MCF 10A (cell line): ENCODE data around the gene SPOCK1. TPM values are rescaled to one million over a fixed set of nuclear protein-coding genes. Genes with fewer than 3 reads are reported as not detected.
A peak's percentile ranks its signal among the peaks of the same experiment; 100 is the strongest.
"Not testable (repeated sequence)": the region's sequence is repeated elsewhere in the genome, so short reads cannot be mapped to it uniquely, and the experiment has no call there.

Experiments
- Bru-seq: library from RNA; stranded (reverse); fragments of 400-500 nt; gene quantifications from one replicate; lab custom pipeline; 2021; lab: Mats Ljungman, UMichigan
- BruChase-seq, 2 experiments: library from RNA; stranded (reverse); fragments of 400-500 nt; gene quantifications; one replicate each; lab custom pipeline; 2021; lab: Mats Ljungman, UMichigan
- BruUV-seq: library from RNA; stranded (reverse); fragments of 400-500 nt; replicated peaks from 2 replicates; lab custom pipeline; 2021; lab: Mats Ljungman, UMichigan
- CTCF ChIA-PET: fragments of 300-600 bp; sonication (Branson Sonifier 250); formaldehyde crosslinking; extraction: SDS; loops from one replicate; lab custom pipeline; 2021; ENCODE audit warnings: antibody characterized with exemption, inconsistent platforms; lab: Yijun Ruan, JAX
- POLR2A ChIA-PET: fragments of 300-600, 350-650 bp; sonication (Branson Sonifier 250); formaldehyde crosslinking; extraction: SDS; loops from one replicate; lab custom pipeline; 2020; ENCODE audit warnings: antibody characterized with exemption, inconsistent platforms; lab: Yijun Ruan, JAX
- DNase-seq: peaks from one replicate; pipeline ENCODE4 v3.0.0-alpha.2; 2018; ENCODE audit not compliant: unreplicated experiment
- H3K27ac Mint-ChIP-seq: one replicate; pipeline ENCODE4 v1.8.0; 2022; ENCODE audit warnings: mild to moderate bottlenecking, low read depth, mixed read lengths; ENCODE audit not compliant: unreplicated experiment
- H3K27me3 Mint-ChIP-seq: one replicate; pipeline ENCODE4 v1.8.0; 2022; ENCODE audit warnings: mixed read lengths; ENCODE audit not compliant: insufficient read depth, unreplicated experiment
- H3K36me3 Mint-ChIP-seq: one replicate; pipeline ENCODE4 v1.8.0; 2022; ENCODE audit warnings: mild to moderate bottlenecking, moderate library complexity, mixed read lengths; ENCODE audit not compliant: insufficient read depth, unreplicated experiment
- H3K4me1 Mint-ChIP-seq: one replicate; pipeline ENCODE4 v1.8.0; 2022; ENCODE audit warnings: mixed read lengths; ENCODE audit not compliant: insufficient read depth, unreplicated experiment
- H3K4me3 Mint-ChIP-seq: one replicate; pipeline ENCODE4 v1.8.0; 2022; ENCODE audit warnings: mild to moderate bottlenecking, moderate library complexity, mixed read lengths; ENCODE audit not compliant: unreplicated experiment
- H3K9me3 Mint-ChIP-seq: one replicate; pipeline ENCODE4 v1.8.0; 2022; ENCODE audit warnings: mixed read lengths; ENCODE audit not compliant: unreplicated experiment
- CTCF ChIP-seq: fragments of 200-600 bp; IDR thresholded peaks from one replicate; pipeline ENCODE4 v1.8.0; 2022; ENCODE audit warnings: antibody characterized with exemption, mild to moderate bottlenecking; ENCODE audit not compliant: unreplicated experiment
- intact Hi-C: fragments of 100-400 bp; cut with micrococcal nuclease; formaldehyde crosslinking; loops from 2 replicates; pipeline ENCODE4 v1.14.1; 2022
- long read RNA-seq: library from polyadenylated mRNA; stranded (forward); transcript quantifications from one replicate; pipeline ENCODE4 v2.0.0, GENCODE V29; 2022
- total RNA-seq: library from RNA; stranded (reverse); gene quantifications from 2 replicates; pipeline ENCODE4 v1.2.3, GENCODE V29; 2022

Gene SPOCK1
- total RNA-seq (34.3 and 61.6 TPM in 2 replicates), Bru-seq, nascent RNA (percentile 59 among the genes with signal in this experiment), BruChase-seq, experiment 1, labeled RNA remaining after a 6-hour chase (percentile 59 among the genes with signal in this experiment), BruChase-seq, experiment 2, labeled RNA remaining after a 2-hour chase (percentile 52 among the genes with signal in this experiment)
- long read RNA-seq, full-length matches to known transcripts = 2 of 15 reads
- long read RNA-seq, partial matches to known transcripts = 2 of 15 reads
- long read RNA-seq, other reads (novel, unspliced or antisense) = 11 of 15 reads

DNA sequence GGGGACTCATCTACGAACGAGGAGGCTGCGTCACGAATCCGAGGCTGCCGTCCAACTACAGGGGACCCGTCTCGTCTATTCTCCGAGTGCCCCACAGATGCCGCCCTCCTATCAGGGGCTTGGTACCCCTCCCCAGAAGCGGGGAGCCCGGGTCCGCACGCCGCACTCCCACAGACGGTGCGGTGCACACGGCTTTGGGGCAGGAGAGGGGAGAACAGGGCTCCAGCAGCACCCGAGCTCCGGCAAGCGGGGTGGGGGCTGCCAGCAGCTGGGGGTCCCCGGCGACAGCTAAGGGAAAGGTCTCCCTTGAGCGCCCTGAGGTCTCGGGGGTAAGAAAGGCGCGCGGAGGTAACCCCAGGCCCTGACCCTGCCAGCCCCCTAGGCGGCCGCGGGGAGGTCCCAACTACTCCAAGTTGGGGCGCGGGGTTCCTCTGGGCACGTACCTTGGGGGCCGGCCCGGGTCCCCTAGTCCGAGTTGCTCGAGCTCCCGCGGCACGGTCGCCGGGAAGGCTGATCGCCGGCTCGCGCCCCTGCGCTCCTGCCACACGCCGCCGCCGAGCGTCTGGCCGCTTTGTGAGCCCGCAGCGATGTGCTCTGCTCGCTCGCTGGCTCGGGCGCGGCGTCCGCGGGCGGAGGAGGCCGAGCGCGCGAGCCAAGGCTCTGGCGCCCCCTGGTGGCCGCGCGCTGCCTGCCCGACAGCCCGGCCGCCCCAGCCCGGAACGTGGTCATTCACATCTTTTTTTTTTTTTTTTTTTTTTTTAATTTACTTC is at the start of gene SPOCK1:
Gene SPOCK1 (minus strand): TSS at position 591 of the 770 bp plus-strand sequence.
- intact Hi-C loops = loop anchor here (1.0 to 10.0 kb wide), 6 partner anchors 106 to 697 kb away; no protein-coding TSS in a partner anchor
- no TSS peak for BruUV-seq
- POLR2A ChIA-PET = interaction anchor here (1.0 to 1.2 kb wide), 3 partner anchors 154 to 189 kb away, joined by 4 to 5 read pairs (median 4); no protein-coding TSS in a partner anchor
- CTCF ChIA-PET = interaction anchor here (0.6 to 4.6 kb wide), 52 partner anchors 9 to 1198 kb away, joined by 3 to 238 read pairs (median 4); no protein-coding TSS in a partner anchor
- Mint-ChIP-seq H3K4me1 (peaks cover 5% of the 10 kb centered on the region), H3K36me3 (no peaks in the 10 kb centered on the region), H3K27ac (no peak within 1 kb of the TSS), H3K4me3 (peak within 1 kb of the TSS; percentile 19), H3K27me3 (no peaks in the 10 kb centered on the region), H3K9me3 (no peaks in the 10 kb centered on the region)
- peak; percentile 80 for DNase-seq
- TF ChIP-seq CTCF = peak; percentile 95

GRCh38 chr5:137545956-137546355 is 46.8 kb upstream of the SPOCK1 start:
- no peak for DNase-seq
- H3K4me3 Mint-ChIP-seq = no peak overlapping the region
- H3K27ac Mint-ChIP-seq = no peak overlapping the region
- BruUV-seq = no TSS peak
- no peak for TF ChIP-seq CTCF
- POLR2A ChIA-PET = interaction anchor here (0.7 kb wide), 1 partner anchor 17 kb away, joined by 3 read pairs; no protein-coding TSS in a partner anchor
- H3K4me1 Mint-ChIP-seq = no peaks in the 10 kb centered on the region
- no peaks in the 10 kb centered on the region for H3K36me3 Mint-ChIP-seq
- H3K9me3 Mint-ChIP-seq = peaks cover 17% of the 10 kb centered on the region
- H3K27me3 Mint-ChIP-seq = peaks cover 12% of the 10 kb centered on the region
- CTCF ChIA-PET = interaction anchor here (0.8 to 1.3 kb wide), 3 partner anchors 117 to 225 kb away, joined by 3 to 7 read pairs (median 3); no protein-coding TSS in a partner anchor
- intact Hi-C loops = no loop called here

DNA sequence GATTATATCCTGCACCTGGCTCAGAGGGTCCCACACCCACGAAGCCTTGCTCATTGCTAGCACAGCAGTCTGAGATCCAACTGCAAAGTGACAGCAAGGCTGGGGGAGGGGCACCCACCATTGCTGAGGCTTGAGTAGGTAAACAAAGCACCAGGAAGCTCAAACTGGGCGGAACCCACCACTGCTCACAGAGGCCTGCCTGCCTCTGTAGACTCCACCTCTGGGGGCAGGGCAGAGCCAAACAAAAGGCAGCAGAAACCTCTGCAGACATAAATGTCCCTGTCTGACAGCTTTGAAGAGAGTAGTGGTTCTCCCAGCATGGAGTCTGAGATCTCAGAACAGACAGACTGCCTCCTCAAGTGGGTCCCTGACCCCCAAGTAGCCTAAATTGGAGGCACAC is 36.3 kb upstream of the SPOCK1 start:
- H3K4me3 Mint-ChIP-seq, intact Hi-C loops, DNase-seq, POLR2A ChIA-PET, H3K36me3 Mint-ChIP-seq, H3K9me3 Mint-ChIP-seq, H3K27me3 Mint-ChIP-seq, H3K4me1 Mint-ChIP-seq, H3K27ac Mint-ChIP-seq, BruUV-seq: not testable (repeated sequence)
- CTCF ChIA-PET = interaction anchor here (0.9 kb wide), 1 partner anchor 1331 kb away, joined by 3 read pairs; no protein-coding TSS in a partner anchor

DNA sequence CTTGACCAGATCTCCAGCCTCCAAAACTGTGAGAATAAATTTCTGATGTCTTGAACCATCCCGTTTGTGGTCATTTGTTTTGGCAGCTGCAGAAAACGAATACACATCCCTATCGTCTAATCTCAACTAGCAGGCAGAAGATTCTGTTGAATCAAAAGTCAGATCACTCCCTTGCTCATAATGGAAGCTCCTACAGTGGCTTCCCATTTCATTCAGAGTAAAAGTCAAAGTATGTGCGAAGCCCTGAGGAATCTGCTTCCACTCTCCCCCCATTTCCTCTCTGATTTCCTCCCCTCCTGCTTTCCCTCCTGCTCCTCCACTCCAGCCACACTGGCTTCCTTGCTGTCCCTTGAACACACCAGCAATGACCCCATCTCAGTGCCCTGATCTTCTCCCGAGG is 34.8 kb upstream of the SPOCK1 start:
- no TSS peak for BruUV-seq
- Mint-ChIP-seq H3K9me3 (no peaks in the 10 kb centered on the region), H3K4me1 (no peaks in the 10 kb centered on the region), H3K27me3 (no peaks in the 10 kb centered on the region), H3K27ac (no peak overlapping the region), H3K36me3 (no peaks in the 10 kb centered on the region), H3K4me3 (no peak overlapping the region)
- DNase-seq = no peak
- intact Hi-C loops = no loop called here
- ChIA-PET POLR2A (no interaction called here), CTCF (no interaction called here)
- no peak for TF ChIP-seq CTCF
